GM12801 (cell line): ENCODE measurements around the gene RHCG.
A peak's percentile ranks its signal among the peaks of the same experiment; 100 is the strongest.

Experiments used
- CTCF ChIP-seq: IDR thresholded peaks from one replicate; pipeline ENCODE4 v1.5.1; 2011; ENCODE audit warnings: control low read depth; ENCODE audit not compliant: insufficient read length; ENCODE audit errors: extremely low read depth

The RHCG gene

DNA sequence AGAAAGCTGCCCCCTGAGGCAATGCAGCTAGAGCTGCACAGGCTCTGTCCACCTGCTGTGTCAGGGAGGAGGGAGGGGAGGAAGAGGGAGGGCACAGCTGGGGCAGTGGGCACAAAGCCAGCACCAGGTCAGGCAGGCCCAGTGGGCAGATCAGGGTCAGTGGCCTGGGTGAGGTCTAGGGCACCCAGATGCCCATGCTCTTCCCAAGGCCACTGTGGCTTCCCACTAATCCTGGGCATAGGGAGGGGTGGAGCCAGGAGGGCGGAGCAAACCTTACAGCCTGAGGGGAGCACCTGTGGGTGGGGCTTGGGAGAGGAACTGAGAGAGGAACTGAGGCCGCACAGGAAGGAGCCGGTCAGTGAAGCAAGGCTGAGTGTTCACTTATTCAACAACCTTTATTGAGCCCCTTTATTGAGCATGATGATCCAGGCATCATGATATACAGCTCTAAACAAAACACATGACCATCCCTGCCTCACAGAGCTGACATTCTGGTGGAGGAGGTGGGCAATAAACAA lies 55.0 kb downstream of the RHCG start:
- no peak for TF ChIP-seq CTCF

DNA sequence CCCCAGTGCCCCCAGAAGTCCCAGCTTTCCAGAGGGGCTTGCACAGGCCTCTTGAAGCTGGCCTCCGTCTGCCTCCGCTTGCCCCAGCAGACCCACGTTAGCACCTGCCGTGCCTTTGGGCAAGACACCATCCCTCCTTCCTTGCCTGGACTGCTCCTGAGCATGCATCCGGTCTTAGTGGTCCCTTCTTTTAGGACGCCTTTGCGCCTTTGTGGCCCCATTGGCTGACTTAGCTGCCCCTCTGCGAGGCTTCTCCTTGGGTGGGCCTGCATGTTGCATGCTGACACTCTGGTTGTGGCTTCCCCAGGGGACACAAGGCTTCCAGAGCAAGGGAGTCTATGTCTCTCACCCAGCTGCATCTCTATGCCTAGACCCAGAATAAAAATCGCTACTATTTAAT lies 56.6 kb downstream of the RHCG start:
- TF ChIP-seq CTCF, result no peak

- no peak for TF ChIP-seq CTCF
Measured at GRCh38 chr15:89436560-89437311, 59.6 kb downstream of the RHCG start.

GRCh38 chr15:89435362-89435761 lies 61.0 kb downstream of the RHCG start:
- no peak for TF ChIP-seq CTCF

GRCh38 chr15:89433686-89434085 lies 62.7 kb downstream of the RHCG start:
- TF ChIP-seq CTCF, result no peak

DNA sequence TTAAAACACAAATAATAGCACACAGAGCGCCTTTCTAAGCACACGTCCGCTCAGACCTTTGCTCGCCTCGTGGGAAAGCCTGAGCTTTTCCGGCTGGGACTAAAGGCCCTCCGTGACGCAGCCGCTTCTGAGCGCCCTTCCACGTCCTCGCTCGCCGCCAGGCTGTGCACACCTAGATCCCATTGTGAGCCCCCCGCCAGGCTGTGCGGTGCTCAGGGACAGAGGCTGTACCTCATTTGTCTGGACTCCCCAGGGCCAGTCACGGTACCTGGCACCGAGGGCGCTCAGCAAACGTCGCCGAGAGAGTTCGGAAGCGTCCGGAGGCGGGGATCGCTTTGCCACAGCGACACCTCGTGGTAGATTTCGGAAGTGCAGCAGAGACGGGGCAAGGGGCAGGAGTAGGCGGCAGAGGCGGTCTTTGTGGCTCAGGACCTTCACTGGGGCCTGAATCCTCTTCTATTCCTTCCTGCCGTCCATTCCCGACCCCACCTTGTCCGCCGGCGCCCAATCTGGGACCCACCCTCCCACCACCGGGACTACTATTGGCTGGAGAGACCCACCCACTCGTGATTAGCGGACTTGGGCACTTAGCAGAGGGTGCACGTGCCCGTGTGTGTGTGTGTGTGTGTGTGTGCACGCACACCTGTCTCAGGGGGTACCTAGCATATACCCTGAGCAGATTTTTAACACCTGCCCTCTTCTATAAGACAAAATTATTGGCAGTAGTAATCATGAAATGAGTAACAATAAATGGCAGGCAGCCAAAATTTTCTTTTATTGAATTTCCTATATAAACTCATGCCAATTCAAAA lies 65.6 kb downstream of the RHCG start:
- peak; percentile 68 for TF ChIP-seq CTCF

- TF ChIP-seq CTCF, result no peak
Measured at GRCh38 chr15:89429986-89430385, 66.4 kb downstream of the RHCG start.
